DMS79 (cell line): ENCODE data around the gene AP1M2.
"Not testable (repeated sequence)": the region's sequence is repeated elsewhere in the genome, so short reads cannot be mapped to it uniquely, and the experiment has no call there.

Source experiments
- DNase-seq: peaks from one replicate; lab custom pipeline; 2025; lab: John Stamatoyannopoulos, UW

Gene AP1M2

DNA sequence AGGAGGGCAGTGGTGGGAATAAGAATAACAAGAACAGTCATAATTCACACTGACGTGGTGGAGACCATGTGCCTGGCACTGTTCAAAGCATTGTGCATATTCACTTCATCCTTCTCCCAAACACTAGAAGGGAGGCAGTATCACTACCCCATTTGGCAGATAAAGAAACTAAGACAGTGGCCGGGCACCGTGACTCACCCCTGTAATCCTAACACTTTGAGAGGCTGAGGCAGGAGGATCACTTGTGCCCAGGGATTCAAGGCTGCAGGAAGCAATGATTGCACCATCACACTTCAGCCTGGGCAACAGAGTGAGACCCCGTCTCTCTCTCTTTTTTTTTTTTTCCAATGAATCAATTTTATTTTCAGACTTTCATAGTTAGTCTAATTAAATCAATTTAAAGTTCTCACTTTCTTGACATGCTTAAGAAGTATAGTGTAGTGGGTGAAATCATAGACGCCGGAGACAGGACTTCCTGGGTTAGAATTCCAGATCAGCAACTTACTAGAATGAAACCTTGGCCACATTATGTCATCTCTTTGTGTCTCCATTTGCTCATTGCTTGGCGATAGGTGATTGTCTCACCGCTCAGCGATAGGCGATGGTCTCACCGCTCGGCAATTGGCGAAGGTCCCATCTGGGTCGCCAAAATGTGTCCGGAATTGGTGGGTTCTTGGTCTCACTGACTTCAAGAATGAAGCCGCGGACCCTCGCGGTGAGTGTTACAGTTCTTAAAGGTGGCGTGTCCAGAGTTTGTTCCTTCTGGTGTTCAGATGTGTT, 48.7 kb downstream of the AP1M2 start:
- DNase-seq, result no peak

DNA sequence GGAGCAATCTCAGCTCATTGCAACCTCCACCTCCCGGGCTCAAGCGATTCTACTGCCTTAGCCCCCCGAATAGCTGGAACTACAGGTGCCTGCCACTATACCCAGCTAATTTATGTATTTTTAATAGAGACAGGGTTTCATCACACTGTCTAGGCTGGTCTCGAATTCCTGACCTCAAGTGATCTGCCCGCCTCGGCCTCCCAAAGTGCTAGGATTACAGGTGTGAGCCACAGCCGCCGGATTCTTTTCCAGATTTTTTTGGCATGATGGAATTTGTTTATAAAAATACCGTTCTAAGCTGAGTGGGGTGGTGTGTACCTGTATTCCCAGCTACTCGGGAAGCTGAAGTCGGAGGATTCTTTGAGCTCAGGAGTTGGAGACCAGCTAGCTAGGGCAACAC, 49.4 kb downstream of the AP1M2 start:
- no peak for DNase-seq

DNA sequence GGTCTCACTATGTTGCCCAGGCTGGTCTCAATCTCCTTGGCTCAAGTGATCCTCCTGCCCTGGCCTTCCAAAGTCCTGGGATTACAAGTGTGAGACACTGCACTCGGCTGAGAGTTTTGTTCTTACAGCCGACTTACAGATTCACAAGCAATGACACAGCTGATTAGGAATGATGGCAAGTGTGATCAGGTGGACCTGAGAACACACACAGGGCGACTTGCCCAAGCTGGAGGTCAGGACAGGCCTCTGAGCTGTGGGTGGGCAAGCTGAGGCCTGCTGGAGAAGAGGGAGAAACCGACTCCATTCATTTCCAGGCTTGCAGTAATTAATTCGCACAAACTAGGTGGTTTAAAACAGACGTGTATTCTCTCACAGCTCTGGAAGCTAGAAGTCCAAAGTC, 51.5 kb downstream of the AP1M2 start:
- DNase-seq, result no peak

DNA sequence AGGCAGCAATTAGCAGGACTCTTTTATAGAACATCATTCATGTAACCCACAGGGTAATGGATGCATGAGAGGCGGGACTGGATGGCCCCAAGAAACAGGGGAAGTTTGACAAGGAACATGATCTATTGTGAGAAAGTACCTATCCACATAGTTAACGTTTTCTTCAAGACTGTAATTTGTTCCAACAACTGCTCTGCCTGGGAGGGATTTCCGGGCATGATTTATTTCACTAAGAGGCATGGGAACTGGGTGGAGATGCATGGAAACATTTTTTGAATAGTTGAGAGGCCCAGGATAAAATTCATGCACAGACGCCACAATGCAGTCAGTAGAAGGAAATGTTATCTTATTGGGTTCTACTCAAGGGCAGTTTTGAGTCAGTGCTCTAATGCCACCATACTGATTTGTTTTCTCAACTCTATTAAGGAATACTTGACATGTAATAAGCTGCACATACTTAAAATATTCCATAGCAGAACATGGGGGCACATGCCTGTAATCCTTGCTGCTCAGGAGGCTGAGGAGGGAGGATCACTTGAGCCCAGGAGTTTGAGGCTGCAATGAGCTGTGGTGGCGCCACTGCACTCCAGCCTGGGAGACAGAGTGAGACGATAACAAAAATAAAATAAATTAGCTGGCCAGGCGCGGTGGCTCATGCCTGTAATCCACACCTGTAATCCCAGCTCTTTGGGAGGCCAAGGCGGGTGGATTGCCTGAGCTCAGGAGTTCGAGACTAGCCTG, 53.3 kb downstream of the AP1M2 start:
- no peak for DNase-seq

DNA sequence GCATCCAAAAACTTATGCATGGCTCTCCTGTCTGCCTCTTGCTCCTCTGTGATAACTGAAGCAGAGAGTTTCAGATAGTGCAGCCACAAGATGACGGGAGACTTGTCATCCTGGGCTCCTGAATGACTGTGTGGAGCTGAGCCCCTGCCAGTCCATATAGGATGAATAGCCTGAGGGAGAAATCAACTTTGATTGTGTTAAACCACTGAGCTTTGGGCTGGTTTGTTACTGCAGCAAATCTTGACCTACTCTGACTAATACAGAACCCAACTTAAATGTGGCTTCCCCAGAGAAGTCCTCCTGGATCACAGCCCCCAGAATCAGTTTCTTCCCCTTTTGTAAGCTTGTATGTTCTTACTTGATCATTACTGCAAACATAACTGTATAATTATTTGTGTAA, 54.7 kb downstream of the AP1M2 start:
- no peak for DNase-seq

DNA sequence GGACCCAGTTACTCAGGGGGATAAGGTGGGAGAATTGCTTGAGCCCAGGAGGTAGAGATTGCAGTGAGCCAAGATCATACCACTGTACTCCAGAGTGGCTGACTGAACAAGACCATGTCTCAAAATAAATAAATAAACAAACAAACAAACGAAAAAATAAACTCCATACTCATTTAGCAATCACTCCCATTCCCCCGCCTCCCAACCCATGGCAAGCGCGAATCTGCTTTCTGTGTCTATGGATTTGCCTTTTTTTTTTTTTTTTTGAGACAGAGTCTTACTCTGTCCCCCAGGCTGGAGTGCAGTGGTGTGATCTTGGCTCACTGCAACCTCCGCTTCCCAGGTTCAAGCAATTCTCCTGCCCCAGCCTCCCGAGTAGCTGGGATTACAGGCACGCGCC, 60.2 kb downstream of the AP1M2 start:
- DNase-seq, result not testable (repeated sequence)

DNA sequence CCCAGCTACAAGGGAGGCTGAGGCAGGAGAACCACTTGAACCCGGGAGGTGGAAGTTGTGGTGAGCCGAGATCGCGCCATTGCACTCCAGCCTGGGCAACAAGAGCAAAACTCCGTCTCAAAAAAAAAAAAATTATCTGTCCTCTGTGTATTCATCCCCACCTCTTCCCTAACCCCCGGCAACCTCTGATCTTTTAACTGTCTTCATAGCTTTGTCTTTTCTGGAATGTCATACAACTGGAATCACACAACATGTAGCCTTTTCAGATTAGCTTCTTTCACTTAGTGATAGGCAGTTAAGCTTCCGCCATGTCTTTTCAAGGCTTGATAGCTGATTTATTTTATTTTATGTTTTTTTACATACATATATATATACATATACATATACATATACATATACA, 61.5 kb downstream of the AP1M2 start:
- DNase-seq, result no peak

DNA sequence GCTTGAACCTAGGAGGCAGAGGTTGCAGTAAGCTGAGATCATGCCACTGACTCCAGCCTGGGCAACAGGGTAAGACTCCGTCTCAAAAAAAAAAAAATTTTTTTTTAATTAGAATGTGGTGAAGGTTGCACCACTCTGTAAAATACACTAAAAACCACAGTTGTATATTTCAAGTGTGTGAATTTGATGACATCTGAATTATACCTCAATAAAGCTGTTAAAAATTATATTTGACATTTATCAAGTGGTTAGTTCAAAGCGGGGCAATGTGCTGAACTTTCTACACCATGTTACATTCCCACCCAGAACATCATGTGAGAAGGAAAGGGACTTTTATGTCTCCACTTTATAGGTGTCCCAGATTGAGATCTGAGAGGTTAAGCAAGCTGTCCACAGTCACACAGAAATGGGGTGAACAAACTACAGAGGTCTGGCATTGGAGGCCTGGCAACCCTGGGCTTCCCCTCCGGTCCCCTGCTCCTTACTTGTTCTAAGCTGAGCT, 63.9 kb downstream of the AP1M2 start:
- DNase-seq, result no peak
